CD4-positive, alpha-beta T cell treated with Interleukin-4 for 1 hour (primary cell): ENCODE data around the gene MLF2.

Source experiments
- DNase-seq, 2 donors: peaks; one replicate each; pipeline ENCODE4 v3.0.0-alpha.2; 2020 to 2022

Gene MLF2

GRCh38 chr12:6752921-6753771, at the start of gene MLF2:
MLF2 (minus strand) TSS chr12:6753141; CDS start chr12:6752334, 807 bp downstream.
- peak; percentile 98 to 99 for DNase-seq

- DNase-seq = no peak
Observed at GRCh38 chr12:6799147-6799546, 46.2 kb upstream of the MLF2 start.

- DNase-seq = no peak
Observed at GRCh38 chr12:6796576-6796975, 43.6 kb upstream of the MLF2 start.

GRCh38 chr12:6795088-6795487, 42.1 kb upstream of the MLF2 start:
- no peak for DNase-seq

- peak; percentile 51 to 60 for DNase-seq
Observed at GRCh38 chr12:6792522-6793201, 39.7 kb upstream of the MLF2 start.

GRCh38 chr12:6791931-6792520, 39.1 kb upstream of the MLF2 start:
- no peak for DNase-seq

GRCh38 chr12:6790496-6791150, 37.7 kb upstream of the MLF2 start:
- DNase-seq = peak; percentile 22 to 55

GRCh38 chr12:6788972-6789924, 36.3 kb upstream of the MLF2 start, which contains the start of gene CD4:
CD4 (plus strand) TSS chr12:6789528; CDS start chr12:6800139, 10,611 bp downstream.
- peak; percentile 73 to 75 for DNase-seq

- DNase-seq = no peak
Observed at GRCh38 chr12:6787309-6787708, 34.4 kb upstream of the MLF2 start.

GRCh38 chr12:6786416-6787094, 33.6 kb upstream of the MLF2 start:
- peak; percentile 30 to 45 for DNase-seq

- no peak for DNase-seq
Observed at GRCh38 chr12:6784761-6785160, 31.8 kb upstream of the MLF2 start.

GRCh38 chr12:6784296-6784695, 31.4 kb upstream of the MLF2 start:
- no peak for DNase-seq

- DNase-seq = no peak
Observed at GRCh38 chr12:6783828-6784227, 30.9 kb upstream of the MLF2 start.

GRCh38 chr12:6782850-6783566, 30.1 kb upstream of the MLF2 start:
- no peak for DNase-seq

GRCh38 chr12:6782119-6782518, 29.2 kb upstream of the MLF2 start:
- DNase-seq = no peak

GRCh38 chr12:6780573-6780972, 27.6 kb upstream of the MLF2 start:
- DNase-seq = no peak

- no peak for DNase-seq
Observed at GRCh38 chr12:6779708-6780432, 26.9 kb upstream of the MLF2 start.

- DNase-seq = peak; percentile 88 to 90
Observed at GRCh38 chr12:6778574-6779550, 25.9 kb upstream of the MLF2 start.

- DNase-seq = no peak
Observed at GRCh38 chr12:6778217-6778573, 25.3 kb upstream of the MLF2 start.
